HG03571 (cell line): Measurements from ENCODE around the gene GSN.

Experiments used
- ATAC-seq: cut with Tn5 transposase; IDR thresholded peaks from one replicate; pipeline ENCODE4 v1.9.1; 2021; ENCODE audit not compliant: unreplicated experiment

Gene GSN

GRCh38 chr9:121322737-121323448 lies 54.9 kb downstream of the GSN start:
- no peak for ATAC-seq

- ATAC-seq = no peak
Measured at GRCh38 chr9:121323449-121324151, 55.6 kb downstream of the GSN start.

GRCh38 chr9:121324316-121324715 lies 56.4 kb downstream of the GSN start:
- no peak for ATAC-seq

GRCh38 chr9:121324755-121325154 lies 56.8 kb downstream of the GSN start:
- ATAC-seq = no peak

DNA sequence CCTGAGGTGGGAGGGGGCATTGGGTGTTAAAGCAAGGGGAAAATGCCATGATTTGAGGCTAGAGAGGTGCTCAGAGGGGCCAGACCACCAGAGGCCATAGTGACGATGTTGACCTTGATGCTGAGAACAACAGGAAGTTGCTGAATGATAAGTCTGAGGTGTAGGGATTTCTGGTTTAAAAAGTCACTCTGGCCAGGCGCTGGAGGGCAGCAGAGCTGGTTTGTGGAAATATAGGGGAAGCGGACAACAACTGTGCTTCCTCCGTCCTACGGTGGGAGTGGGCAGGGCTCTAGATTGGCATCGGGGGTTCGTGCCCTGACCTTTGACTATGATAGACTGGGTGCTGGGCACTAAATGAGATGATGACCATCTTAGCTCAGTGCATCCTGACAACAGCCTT lies 57.4 kb downstream of the GSN start:
- no peak for ATAC-seq

DNA sequence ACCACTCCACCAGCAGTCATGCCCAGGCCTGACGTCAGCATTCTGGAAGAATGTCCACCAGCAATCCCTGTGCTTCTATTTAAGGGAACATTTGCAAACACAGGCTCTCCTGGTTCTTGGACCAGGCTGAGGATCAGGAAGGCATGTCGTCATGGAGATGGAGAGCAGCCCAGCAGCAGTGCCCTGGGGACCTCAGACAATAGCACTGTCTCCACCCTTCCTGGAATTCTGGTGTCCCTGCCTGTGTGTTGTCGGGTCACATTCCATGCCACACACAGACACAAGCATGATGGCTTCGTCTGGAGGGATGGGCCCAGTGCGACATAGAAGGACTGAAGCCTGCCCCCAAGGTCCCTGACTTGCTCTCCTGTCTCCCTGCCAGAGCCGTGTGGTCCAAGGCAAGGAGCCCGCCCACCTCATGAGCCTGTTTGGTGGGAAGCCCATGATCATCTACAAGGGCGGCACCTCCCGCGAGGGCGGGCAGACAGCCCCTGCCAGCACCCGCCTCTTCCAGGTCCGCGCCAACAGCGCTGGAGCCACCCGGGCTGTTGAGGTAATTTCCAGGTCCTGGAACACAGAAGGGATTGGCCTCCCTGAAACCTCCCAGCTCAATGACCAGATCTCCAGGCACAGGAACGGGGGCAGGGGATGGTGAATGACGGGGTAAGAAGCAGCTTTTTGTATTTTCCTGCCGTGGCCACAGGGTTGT lies 58.3 kb downstream of the GSN start:
- no peak for ATAC-seq

DNA sequence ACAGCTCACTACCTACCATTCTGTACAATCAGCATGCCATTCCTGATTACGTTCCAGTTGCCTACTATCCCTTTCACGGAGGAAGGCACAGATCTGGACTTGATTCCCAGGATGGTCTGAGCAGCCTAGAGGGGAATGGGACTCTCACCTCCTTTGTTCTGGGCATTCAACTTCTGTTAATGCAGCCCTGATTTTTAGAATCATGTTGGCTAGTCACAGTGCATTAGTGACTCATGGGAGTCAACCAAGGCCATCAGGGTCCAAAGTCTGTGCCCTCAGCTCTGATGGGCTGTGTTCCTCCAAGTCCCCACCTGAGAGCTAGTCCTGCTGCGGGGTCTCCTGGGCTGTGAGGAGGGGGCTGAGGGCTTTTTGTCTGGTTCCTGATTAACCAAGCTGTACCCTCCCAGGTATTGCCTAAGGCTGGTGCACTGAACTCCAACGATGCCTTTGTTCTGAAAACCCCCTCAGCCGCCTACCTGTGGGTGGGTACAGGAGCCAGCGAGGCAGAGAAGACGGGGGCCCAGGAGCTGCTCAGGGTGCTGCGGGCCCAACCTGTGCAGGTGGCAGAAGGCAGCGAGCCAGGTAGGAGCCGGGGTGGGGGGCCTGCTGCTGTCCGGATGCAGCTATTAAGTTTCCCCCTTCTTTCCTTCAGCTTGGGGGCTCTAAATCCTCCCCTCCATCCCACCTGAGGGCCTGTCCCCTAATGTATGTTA lies 59.1 kb downstream of the GSN start:
- no peak for ATAC-seq

- no peak for ATAC-seq
Measured at GRCh38 chr9:121328476-121328875, 60.5 kb downstream of the GSN start.

DNA sequence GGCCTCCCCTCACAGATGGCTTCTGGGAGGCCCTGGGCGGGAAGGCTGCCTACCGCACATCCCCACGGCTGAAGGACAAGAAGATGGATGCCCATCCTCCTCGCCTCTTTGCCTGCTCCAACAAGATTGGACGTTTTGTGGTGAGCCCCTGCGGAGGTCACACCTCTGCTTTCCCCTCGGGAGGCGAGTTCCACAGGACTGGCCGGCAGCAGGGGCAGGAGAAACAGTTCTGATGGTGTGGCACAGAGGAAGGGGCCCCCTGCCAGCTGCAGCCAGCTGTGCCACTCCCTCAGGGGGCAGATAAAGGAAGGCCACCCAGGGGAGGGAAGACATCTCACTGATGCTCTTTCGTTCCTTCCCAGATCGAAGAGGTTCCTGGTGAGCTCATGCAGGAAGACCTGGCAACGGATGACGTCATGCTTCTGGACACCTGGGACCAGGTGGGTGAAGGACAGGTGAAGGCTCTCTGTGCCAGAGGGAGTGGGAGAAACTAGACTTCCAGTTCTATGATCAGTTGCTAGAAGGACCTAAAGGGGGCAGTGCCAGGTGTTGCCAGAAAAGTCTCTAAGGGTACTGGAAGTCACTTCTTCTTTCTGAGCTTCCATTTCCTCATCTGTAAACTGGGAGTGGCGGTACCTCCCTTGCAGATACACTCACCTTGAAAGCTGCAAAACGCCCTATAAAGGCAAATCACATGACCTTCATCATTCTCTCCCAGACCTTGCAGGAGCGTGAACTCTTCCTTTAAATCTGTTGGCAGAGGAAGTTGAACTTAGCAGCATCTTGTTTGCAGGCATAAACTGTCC lies 61.1 kb downstream of the GSN start:
- no peak for ATAC-seq

DNA sequence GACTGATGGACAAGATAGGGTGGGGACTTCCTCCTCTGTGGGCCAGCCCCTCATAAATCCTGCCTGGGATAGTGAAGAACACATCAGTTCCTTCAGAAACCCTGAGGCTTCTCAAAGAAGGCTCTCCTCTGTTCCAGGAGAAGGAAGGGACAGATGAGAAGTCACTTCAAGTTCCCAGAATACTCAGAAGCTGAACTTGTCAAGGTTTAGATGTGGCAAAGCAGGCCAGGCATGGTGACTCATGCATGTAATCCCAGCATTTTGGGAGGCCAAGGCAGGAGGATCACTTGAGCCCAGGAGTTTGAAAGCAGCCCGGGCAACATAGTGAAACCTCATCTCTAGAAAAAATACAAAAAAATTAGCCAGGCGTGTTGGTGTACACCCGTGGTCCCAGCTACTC lies 63.6 kb downstream of the GSN start:
- ATAC-seq = no peak

- ATAC-seq = no peak
Measured at GRCh38 chr9:121331992-121332685, 64.2 kb downstream of the GSN start.

- ATAC-seq = no peak
Measured at GRCh38 chr9:121333950-121334773, 66.2 kb downstream of the GSN start.

GRCh38 chr9:121336665-121337064 lies 68.7 kb downstream of the GSN start:
- ATAC-seq = no peak

GRCh38 chr9:121339437-121339836 lies 71.5 kb downstream of the GSN start:
- no peak for ATAC-seq

- peak; percentile 80 for ATAC-seq
Measured at GRCh38 chr9:121340676-121341392, 72.9 kb downstream of the GSN start.

- no peak for ATAC-seq
Measured at GRCh38 chr9:121344184-121344583, 76.2 kb downstream of the GSN start.

- ATAC-seq = no peak
Measured at GRCh38 chr9:121345070-121345469, 77.1 kb downstream of the GSN start.

GRCh38 chr9:121348221-121348620 lies 80.3 kb downstream of the GSN start:
- ATAC-seq = no peak

GRCh38 chr9:121349009-121349408 lies 81.0 kb downstream of the GSN start:
- no peak for ATAC-seq
